Bronchial epithelial cell (primary cell): Measurements from ENCODE around the gene SLC7A11. TPM values are rescaled to one million over a fixed set of nuclear protein-coding genes. Genes with fewer than 3 reads are reported as not detected.

Experiments used
- DNase-seq: peaks from one replicate; pipeline ENCODE4 v3.0.0-alpha.2; 2010; ENCODE audit warnings: low read depth
- FAIRE-seq: peaks from 2 replicates; lab custom pipeline; 2011; peaks lifted over from hg19 to GRCh38; lab: Jason Lieb, UNC
- H3K27me3 ChIP-seq: 2 replicates; pipeline ENCODE4 v1.5.1; 2011; ENCODE audit warnings: low read length; ENCODE audit not compliant: control insufficient read depth, insufficient read depth
- H3K36me3 ChIP-seq: 2 replicates; pipeline ENCODE4 v1.5.1; 2011; ENCODE audit warnings: low read length; ENCODE audit not compliant: control insufficient read depth, insufficient read depth
- H3K4me3 ChIP-seq: 2 replicates; pipeline ENCODE4 v1.5.1; 2011; ENCODE audit warnings: mild to moderate bottlenecking, low read depth, low read length, control low read depth
- total RNA-seq: library from RNA; depleted of rRNA; stranded (reverse); fragments of >200 nt; gene quantifications from 2 replicates; pipeline ENCODE4 v1.2.1, GENCODE V29; 2014
- TF ChIP-seq, protein P1 (sequence below): IDR thresholded peaks from 2 replicates; pipeline ENCODE4 v1.5.1; 2011; ENCODE audit warnings: mild to moderate bottlenecking, moderate library complexity, low read length, control low read depth, inconsistent platforms; ENCODE audit not compliant: insufficient read depth, severe bottlenecking

SLC7A11 gene
- total RNA-seq, 1 donor from 2014 or later = 129 TPM

DNA sequence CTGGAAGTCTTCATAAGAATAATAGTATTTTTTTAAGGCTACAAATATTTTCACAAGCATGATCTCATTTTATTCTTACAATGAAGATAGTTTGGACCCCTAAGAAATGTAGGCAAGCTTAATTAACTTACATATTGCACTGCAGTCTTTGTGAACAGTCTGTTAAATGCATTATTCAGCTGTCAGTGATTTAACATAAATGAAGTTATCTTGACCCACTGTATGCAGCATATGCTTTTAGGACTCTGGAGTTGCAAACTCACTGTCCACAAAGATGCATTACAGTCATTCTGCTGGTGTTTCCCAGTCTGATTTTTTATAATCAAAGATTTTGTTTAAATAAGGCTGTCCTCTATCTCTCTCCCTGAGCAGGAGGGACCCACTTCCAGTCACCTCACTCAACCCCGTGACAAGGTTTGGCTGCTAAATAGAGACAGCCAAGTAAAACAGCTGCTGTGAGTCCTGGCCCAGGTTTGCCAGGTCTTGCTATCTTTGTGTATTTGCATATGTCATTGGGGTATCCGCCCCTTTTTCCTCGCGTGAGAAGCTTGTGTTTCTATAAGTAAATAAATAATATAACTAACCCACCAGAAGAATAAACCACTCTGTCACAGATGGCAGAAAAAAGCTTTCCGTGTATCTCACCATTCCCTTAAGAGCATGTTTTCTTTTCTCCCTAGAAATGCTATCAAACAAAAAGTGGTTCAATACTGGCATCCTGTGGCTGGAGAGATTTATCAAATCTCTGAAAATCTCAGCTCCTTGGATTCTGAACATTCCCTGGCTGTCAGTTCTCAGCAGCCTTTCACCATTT, 67.0 kb downstream of the SLC7A11 start:
- no peak for FAIRE-seq
- TF ChIP-seq, protein P1, sequence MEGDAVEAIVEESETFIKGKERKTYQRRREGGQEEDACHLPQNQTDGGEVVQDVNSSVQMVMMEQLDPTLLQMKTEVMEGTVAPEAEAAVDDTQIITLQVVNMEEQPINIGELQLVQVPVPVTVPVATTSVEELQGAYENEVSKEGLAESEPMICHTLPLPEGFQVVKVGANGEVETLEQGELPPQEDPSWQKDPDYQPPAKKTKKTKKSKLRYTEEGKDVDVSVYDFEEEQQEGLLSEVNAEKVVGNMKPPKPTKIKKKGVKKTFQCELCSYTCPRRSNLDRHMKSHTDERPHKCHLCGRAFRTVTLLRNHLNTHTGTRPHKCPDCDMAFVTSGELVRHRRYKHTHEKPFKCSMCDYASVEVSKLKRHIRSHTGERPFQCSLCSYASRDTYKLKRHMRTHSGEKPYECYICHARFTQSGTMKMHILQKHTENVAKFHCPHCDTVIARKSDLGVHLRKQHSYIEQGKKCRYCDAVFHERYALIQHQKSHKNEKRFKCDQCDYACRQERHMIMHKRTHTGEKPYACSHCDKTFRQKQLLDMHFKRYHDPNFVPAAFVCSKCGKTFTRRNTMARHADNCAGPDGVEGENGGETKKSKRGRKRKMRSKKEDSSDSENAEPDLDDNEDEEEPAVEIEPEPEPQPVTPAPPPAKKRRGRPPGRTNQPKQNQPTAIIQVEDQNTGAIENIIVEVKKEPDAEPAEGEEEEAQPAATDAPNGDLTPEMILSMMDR = no peak
- H3K4me3 ChIP-seq = no peak overlapping the region
- peaks cover 12% of the 10 kb centered on the region for H3K36me3 ChIP-seq
- H3K27me3 ChIP-seq = no peaks in the 10 kb centered on the region
- DNase-seq = no peak

DNA sequence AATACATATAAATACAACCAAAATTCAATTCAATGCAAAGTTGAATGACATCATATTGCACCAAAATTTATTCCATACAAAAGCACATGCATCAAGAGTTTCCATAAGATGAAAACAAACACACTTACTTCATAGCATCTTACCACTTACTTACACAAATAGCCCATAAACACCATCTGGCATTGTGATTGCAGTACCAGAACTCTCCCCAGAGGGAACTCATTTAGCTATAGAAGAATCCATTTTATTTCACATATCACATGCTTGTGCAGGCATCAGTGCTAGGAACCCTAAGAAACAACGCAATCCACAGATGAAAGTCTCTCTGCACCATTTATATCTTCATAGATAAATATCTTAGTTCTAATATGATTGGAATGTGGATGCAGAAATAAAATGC, 77.9 kb downstream of the SLC7A11 start:
- H3K36me3 ChIP-seq = peaks cover 1% of the 10 kb centered on the region
- TF ChIP-seq, protein P1 = no peak
- no peak for DNase-seq
- no peak for FAIRE-seq
- no peak overlapping the region for H3K4me3 ChIP-seq
- no peaks in the 10 kb centered on the region for H3K27me3 ChIP-seq

DNA sequence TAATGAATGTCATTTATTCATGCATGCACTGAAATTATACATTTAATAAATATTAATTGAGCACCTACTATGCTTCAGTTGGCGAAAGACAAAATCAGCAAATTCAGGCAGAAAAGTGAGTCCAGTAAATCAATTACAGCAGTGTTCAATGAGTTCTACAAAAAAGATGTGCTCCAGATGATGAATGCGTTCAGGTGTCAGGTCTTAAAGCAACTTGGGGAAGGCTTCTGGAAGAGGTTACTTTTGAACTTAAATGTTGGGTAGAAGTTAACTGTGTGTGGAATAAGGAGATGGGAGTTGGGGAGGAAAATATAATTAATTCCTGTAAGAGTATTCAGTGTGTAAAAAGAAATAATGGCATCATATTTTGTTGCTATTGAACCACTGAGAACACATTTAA, 79.0 kb downstream of the SLC7A11 start:
- DNase-seq (no peak), FAIRE-seq (no peak)
- Histone ChIP-seq H3K36me3 (peaks cover 1% of the 10 kb centered on the region), H3K27me3 (no peaks in the 10 kb centered on the region), H3K4me3 (no peak overlapping the region)
- TF ChIP-seq, protein P1 = no peak

DNA sequence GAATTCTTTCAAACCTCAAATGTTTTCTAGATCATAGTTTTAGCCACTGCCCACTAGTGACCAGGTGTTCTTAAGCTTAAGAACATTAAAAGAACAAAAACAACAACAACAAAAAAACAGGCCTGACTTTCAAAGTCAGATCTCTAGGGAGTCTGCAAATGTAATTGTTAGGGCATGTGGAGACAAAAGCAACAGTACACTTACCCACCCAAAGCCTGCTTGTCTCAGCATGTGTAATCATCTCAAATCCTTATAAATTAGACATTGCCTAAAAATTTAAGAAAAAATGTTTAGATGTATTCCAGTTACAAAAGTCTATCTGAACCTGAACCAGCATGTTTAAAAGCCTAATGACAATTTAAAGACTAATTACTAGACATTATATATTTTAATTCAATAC, 79.9 kb downstream of the SLC7A11 start:
- Histone ChIP-seq H3K36me3 (peaks cover 1% of the 10 kb centered on the region), H3K27me3 (no peaks in the 10 kb centered on the region), H3K4me3 (no peak overlapping the region)
- FAIRE-seq (no peak), DNase-seq (peak; percentile 84)
- TF ChIP-seq, protein P1 = no peak

DNA sequence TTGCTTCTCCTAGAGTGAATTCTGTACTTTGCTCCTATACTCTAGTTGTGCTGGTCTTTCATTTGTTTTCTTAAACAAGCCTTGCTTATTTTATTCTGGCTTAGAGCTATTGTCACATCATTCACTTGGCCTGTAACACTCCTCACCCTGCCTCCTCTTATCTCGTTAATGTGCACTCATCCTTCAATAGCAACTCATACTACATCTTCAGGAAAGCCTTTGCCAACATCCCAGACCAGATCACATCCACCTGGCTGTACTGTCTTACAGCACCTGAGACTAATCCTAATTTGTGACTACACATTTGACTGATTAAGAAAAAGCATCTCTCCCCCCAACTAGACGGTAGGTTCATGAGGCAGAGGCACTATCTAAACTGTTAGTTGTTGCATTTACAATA, 80.8 kb downstream of the SLC7A11 start:
- TF ChIP-seq, protein P1 = no peak
- DNase-seq = no peak
- Histone ChIP-seq H3K36me3 (peaks cover 1% of the 10 kb centered on the region), H3K27me3 (no peaks in the 10 kb centered on the region), H3K4me3 (no peak overlapping the region)
- FAIRE-seq = peak; percentile 32

DNA sequence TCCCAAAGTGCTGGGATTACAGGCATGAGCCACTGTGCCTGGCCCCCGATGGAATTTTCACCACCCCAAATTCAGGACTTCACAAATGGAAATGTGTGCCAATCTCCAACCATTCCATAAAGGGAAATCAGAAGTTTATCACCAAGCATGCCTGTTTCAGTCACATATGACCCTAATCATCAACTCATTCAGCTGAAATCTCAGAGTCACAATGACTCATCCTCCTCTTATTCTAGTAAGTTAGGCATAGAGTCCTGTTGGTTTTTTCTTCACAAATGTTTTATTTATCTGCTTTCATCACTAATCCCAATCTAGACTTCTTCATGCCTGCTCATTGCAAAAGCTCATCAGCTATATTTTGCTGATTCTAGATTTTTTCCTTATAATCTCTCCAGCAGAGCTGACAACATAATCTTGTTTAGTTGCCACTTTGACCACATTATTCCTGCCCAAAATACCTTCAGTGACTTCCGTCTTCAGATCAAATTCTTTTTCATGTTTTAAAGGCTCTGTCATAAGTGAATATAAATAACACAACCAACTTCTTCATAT, 83.3 kb downstream of the SLC7A11 start:
- TF ChIP-seq, protein P1 = no peak
- peak; percentile 81 for DNase-seq
- no peak for FAIRE-seq
- H3K36me3 ChIP-seq = no peaks in the 10 kb centered on the region
- H3K27me3 ChIP-seq = no peaks in the 10 kb centered on the region
- H3K4me3 ChIP-seq = no peak overlapping the region
